GM18951 (cell line): Measurements from ENCODE around the gene ZNF101.

ENCODE experiments used
- POLR2A ChIP-seq: IDR thresholded peaks from 4 replicates; pipeline ENCODE4 v1.6.1; 2011; ENCODE audit warnings: mild to moderate bottlenecking; ENCODE audit not compliant: insufficient read length, insufficient read depth; ENCODE audit errors: extremely low read depth
- in situ Hi-C: fragments of 300-500 bp; cut with MboI; formaldehyde crosslinking; loops from one replicate; pipeline ENCODE4 v1.12.0; 2022; ENCODE audit warnings: low sequenced_read_pairs, mixed read lengths, inconsistent platforms; ENCODE audit not compliant: unreplicated experiment

Gene ZNF101

GRCh38 chr19:19711934-19712828 lies 43.5 kb downstream of the ZNF101 start:
- in situ Hi-C loops, result no loop called here

GRCh38 chr19:19719798-19720197 lies 51.2 kb downstream of the ZNF101 start:
- in situ Hi-C loops, result no loop called here
- TF ChIP-seq POLR2A, result no peak

More at GRCh38 chr19:19711934-19712828, 43.5 kb downstream of the ZNF101 start:
- no peak for TF ChIP-seq POLR2A

GRCh38 chr19:19721896-19722295 lies 53.3 kb downstream of the ZNF101 start:
- no peak for TF ChIP-seq POLR2A
- in situ Hi-C loops, result no loop called here

- in situ Hi-C loops, result no loop called here
- TF ChIP-seq POLR2A, result peak; percentile 88
Observed at GRCh38 chr19:19732579-19733501, 64.2 kb downstream of the ZNF101 start, which contains the start of gene ZNF14. TSS of gene ZNF14 (minus strand) at chr19:19733112. CDS start at chr19:19732958, 154 bp downstream.
